GM19324 (cell line): ENCODE measurements around the gene TMCC2.

Experiments
- ATAC-seq: cut with Tn5 transposase; IDR thresholded peaks from one replicate; pipeline ENCODE4 v1.9.1; 2021; ENCODE audit warnings: mild to moderate bottlenecking, moderate library complexity; ENCODE audit not compliant: unreplicated experiment, low FRiP score

The TMCC2 gene

GRCh38 chr1:205258261-205258691 is 30.5 kb downstream of the TMCC2 start:
- no peak for ATAC-seq

- ATAC-seq = no peak
Observed at GRCh38 chr1:205258719-205259118, 31.0 kb downstream of the TMCC2 start.

GRCh38 chr1:205259324-205259832 is 31.6 kb downstream of the TMCC2 start:
- no peak for ATAC-seq

GRCh38 chr1:205259998-205260397 is 32.3 kb downstream of the TMCC2 start:
- ATAC-seq = no peak

GRCh38 chr1:205260948-205261732 is 33.4 kb downstream of the TMCC2 start:
- ATAC-seq = no peak

GRCh38 chr1:205261946-205262691 is 34.4 kb downstream of the TMCC2 start:
- ATAC-seq = no peak

GRCh38 chr1:205262731-205263171 is 35.0 kb downstream of the TMCC2 start:
- no peak for ATAC-seq

GRCh38 chr1:205263580-205264190 is 35.9 kb downstream of the TMCC2 start:
- no peak for ATAC-seq

GRCh38 chr1:205266611-205267305 is 39.0 kb downstream of the TMCC2 start:
- ATAC-seq = no peak

GRCh38 chr1:205267306-205267902 is 39.7 kb downstream of the TMCC2 start:
- ATAC-seq = no peak

- ATAC-seq = no peak
Observed at GRCh38 chr1:205268846-205269680, 41.3 kb downstream of the TMCC2 start.

- ATAC-seq = no peak
Observed at GRCh38 chr1:205269711-205270110, 42.0 kb downstream of the TMCC2 start.

- no peak for ATAC-seq
Observed at GRCh38 chr1:205270271-205270670, 42.5 kb downstream of the TMCC2 start.

GRCh38 chr1:205270764-205271163 is 43.0 kb downstream of the TMCC2 start:
- ATAC-seq = no peak

- ATAC-seq = no peak
Observed at GRCh38 chr1:205271277-205271676, 43.5 kb downstream of the TMCC2 start.

GRCh38 chr1:205271745-205272144 is 44.0 kb downstream of the TMCC2 start:
- no peak for ATAC-seq

- no peak for ATAC-seq
Observed at GRCh38 chr1:205272536-205272935, 44.8 kb downstream of the TMCC2 start.

- no peak for ATAC-seq
Observed at GRCh38 chr1:205273551-205273982, 45.8 kb downstream of the TMCC2 start.

- no peak for ATAC-seq
Observed at GRCh38 chr1:205274041-205274691, 46.4 kb downstream of the TMCC2 start.
